K562 treated with DMSO at 1 percent for 48 hours (cell line): ENCODE data around the gene ADORA1. TPM values are rescaled to one million over a fixed set of nuclear protein-coding genes. Genes with fewer than 3 reads are reported as not detected.

Experiments
- total RNA-seq: library from RNA; unstranded; fragments of 300-600 nt; gene quantifications from 2 replicates; pipeline ENCODE4 v1.2.3, GENCODE V29; 2022; ENCODE audit warnings: low replicate concordance; ENCODE audit errors: extremely low read depth

ADORA1 gene
- not detected in 2 replicates for total RNA-seq

DNA sequence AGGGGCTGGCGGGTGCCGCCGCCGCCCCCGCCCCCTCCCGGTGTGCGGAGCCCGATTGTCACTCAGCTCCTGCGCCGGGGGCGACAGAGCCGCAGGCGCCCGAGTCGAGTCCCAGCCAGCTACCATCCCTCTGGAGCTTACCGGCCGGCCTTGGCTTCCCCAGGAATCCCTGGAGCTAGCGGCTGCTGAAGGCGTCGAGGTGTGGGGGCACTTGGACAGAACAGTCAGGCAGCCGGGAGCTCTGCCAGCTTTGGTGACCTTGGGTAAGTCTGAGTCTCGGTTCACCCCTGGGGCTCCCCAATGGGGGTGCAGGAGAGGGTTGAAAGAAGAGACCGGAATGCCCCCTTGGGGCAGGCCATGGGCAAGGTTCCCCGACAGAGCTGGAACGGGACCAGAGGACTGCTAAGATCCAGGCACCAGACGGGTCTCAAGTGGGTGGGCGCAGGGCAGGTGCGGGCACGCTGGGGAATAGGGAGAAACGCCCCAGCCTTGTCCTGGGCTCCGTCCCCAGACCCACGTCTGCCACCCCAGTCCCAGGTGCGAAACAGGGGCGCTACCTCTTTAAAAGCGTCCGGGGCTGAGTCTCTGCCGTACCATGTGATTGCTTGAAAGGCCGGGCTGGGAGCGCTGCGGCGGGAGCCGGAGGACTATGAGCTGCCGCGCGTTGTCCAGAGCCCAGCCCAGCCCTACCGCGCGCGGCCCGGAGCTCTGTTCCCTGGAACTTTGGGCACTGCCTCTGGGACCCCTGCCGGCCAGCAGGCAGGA, at the start of gene ADORA1:
Gene ADORA1 (plus strand): TSS at position 61 of the 765 bp plus-strand sequence. CDS start 1,116 bp downstream, outside the sequence.

GRCh38 chr1:203085528-203086406, 41.8 kb upstream of the ADORA1 start, which contains the start of gene MYOG:
Gene MYOG (minus strand): TSS chr1:203086012. CDS start chr1:203085961, 51 bp downstream.

GRCh38 chr1:203175237-203175826, 47.8 kb downstream of the ADORA1 start, which contains the start of gene MYBPH:
Gene MYBPH (minus strand): TSS chr1:203175826. CDS start chr1:203175755, 71 bp downstream.

DNA sequence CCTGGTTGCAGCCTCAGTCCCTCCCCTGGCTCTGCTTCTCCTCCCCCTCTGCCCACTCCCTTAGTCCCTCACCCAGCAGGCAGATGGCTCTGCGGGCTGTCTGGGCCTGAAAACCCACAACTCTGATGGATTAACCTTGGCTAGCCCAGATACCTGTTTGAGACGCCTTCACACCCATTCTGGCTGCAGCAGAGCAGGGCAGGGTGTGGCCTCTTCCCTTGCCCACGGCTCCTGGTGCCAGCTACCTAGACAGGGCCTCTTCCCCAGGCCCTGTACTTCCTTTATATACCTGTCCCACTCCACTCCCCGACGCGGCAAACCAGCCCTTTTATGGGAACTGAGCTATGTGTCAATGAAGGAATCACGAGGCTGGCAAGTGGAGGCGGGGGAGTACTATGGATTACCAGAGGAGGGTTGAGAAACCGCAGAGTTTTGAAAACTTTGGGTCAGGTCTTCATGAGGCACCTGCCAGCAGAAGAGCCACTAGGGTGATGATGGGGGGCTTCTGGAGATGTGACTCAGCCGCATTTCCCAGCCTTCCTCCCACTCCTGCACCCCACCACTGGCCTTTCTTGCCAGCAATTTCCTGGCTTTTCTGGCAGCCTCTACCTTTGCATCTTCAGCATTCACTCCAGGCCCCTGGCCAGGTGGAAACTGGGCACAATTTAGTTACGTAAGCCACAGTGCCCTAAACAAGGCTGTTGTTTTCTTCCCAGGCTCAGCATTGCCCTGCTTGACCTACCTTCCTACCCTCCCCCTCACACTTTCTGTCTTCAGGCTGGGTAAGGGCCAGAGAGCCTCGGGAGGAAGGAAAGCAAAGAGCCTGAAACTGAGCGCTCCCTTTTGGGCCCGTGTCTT, 59.1 kb downstream of the ADORA1 start, which contains the start of gene CHI3L1:
Gene CHI3L1 (minus strand): TSS at position 259 of the 858 bp plus-strand sequence. CDS start 81 bp downstream, at position 178.

Other genes with a start within 250 kb of the ADORA1 start
- not detected in 2 replicates for gene RABIF, start 238.6 kb upstream of the ADORA1 start, total RNA-seq
- not detected in 2 replicates for gene KLHL12, start 200.5 kb upstream of the ADORA1 start, total RNA-seq
- gene ADIPOR1, start 169.4 kb upstream of the ADORA1 start, total RNA-seq, result not detected in 2 replicates
- gene CYB5R1, start 160.5 kb upstream of the ADORA1 start, total RNA-seq, result not detected in 2 replicates
- gene TMEM183A, start 120.4 kb upstream of the ADORA1 start, total RNA-seq, result not detected in 2 replicates
- gene PPFIA4, start 101.2 kb upstream of the ADORA1 start, total RNA-seq, result not detected in 2 replicates
- not detected in 2 replicates for gene MYOG, start 41.7 kb upstream of the ADORA1 start, total RNA-seq
- not detected in 2 replicates for gene MYBPH, start 48.1 kb downstream of the ADORA1 start, total RNA-seq
- not detected in 2 replicates for gene CHI3L1, start 59.0 kb downstream of the ADORA1 start, total RNA-seq
- gene CHIT1, start 101.9 kb downstream of the ADORA1 start, total RNA-seq, result not detected in 2 replicates
- not detected in 2 replicates for gene BTG2, start 177.8 kb downstream of the ADORA1 start, total RNA-seq
- gene FMOD, start 223.4 kb downstream of the ADORA1 start, total RNA-seq, result not detected in 2 replicates